HG03097 (cell line): Measurements from ENCODE around the gene MASP1.

Experiments used
- ATAC-seq: cut with Tn5 transposase; IDR thresholded peaks from one replicate; pipeline ENCODE4 v1.9.1; 2021; ENCODE audit not compliant: unreplicated experiment, low FRiP score

Gene MASP1

DNA sequence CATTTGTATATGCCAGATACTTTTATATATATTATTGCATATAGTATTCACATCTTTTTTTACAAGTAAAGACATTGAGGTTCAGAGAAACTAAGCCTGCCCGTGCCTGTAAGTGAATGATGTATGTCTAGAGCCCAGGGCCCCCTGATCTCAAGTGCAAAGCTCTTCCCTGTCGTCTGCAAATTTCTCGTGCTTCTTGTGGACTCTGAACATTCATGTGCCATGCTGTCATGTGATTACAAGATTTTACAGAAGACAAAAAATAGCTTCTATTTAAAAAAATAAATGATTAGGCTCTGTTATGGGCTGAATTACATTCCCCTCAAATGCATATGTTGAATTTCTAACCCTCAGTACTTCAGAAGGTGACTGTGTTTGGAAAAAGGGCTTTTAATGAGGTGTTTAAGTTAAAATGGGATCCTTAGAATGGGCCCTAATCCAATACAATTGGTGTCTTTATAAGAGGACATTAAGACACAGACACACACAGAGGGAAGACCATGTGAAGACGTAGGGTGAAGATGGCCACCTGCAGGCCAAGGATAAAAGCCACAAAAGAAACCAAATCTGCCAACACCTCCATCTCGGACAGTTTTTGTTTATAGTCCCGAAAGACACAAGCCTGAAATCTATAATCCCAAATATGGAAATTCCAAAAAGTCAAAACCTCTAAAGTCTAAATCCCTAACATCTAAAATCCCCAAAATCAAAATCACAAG lies 3.9 kb upstream of the MASP1 start:
- ATAC-seq = no peak

DNA sequence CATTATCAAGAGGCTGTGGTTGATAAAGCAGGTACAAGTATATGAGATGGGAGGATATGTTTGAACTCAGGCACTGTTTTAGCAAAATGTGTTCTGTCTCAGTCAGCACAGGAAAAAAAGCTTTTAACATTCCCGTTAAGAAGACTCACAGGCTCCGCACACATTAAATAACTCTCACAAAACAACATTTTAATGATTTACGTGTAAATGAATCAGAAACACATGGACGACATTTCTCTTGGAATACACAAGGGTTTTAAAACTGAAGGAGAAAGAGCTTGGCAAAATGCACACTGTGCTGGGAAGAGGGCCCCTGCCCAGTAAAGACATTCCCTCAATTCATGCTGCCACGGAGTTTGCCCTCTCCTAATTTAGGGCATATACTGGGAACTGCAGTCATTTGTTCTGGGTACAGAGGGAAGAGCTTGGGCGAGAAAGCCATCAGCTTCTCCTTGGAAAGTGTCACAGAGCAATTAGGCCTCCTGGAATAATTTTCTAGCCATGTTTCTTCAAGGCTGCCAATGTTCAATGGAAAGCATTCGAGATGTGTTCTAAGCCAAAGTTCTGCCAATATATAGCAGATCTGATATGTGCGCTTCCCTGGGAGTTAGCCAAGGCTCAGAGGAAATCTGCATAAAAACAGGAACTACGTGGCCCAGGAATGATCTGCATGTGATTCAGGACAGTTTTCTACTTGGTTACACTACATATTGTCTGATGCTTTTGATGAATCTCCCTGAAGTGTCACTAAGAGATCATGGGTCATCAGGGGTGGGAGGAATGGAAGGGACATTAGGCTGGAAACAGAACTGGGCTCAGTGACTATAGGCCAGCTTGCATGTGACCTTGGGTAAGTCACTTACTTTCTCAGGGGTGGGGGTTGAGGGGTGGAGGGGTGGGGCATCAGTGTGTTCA lies 2.2 kb upstream of the MASP1 start:
- ATAC-seq = no peak

DNA sequence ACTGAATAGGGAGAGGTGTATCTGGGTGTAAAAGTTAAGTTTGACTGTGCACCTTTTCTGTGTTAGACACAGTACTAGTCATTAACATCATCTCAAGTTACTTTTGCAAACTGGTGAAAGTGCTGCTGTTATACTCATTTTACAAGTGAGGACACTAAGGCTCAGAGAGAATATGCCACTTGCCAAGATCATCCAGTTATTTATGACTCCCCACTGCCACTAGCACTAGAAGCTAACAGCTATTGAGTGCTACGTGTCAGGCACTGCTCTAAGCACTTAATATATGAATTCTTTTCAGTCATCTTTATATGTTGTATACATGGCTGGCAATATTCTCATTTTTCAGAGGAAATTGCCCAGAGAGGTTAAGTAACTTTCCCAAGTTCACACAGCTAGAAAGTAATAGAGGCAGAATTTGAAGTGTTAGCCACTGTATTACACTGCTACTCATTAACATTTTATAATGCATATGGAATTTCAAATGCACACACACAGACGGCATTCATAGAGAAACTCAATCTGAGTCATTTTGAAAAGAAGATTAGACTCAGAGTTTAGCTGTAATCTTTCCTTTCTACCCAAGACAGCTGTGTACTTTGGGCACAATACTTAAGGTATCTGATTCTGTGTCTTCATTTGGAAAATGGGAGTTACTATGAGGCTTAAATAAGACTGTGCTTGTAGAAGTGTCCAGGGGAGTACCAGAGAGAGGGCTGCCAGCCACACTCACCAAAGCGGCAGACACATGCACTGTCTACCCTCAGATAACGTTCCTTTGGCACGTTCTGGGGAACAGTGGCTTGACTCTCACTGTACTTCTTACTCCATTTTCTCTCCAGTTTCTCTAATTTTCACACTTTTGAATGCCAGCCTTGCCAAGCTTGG lies 1.3 kb upstream of the MASP1 start:
- ATAC-seq = no peak

DNA sequence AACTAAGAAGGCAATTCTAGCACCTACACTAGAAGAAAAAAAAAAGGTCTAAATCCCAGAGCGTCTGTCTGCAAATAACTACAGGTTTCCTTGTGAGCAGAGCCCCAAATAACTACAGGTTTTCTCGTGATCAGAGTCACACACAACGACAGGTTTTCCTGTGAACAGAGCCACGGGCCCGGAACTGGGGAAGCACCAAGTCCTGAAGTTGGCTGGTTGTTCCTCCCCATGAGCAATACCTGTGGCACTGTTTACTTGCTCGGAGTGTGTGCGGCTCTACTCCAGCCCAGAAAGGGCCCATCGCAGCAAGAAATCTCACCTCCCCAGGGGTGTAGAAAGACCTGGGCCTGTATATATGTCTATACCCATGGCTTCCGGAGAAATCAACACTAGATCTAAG lies 644 bp upstream of the MASP1 start:
- ATAC-seq = no peak

DNA sequence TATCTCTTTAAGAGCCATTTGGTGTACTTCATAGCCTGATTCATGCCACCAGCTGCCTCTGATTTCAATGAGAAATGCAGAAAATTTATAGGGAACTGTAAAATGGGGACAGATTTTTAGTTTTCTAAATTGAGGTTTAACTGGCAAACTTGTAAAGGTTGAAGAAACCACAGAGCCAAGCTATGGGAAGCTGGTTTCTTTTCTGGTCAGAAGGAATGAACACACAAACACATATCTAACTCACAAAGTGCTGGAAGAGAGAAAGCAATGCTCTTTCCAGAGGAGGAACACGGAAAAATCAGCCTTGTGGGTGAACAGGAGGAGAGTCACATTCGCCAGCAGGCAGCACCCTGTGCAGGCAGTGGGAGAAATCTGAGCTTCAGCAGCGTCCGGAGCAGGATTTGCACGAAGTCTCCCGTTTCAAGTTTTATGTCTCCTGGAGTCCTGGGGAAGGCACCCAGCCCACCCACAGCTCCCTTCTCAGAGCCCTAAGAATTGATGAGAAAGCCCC lies 481 bp downstream of the MASP1 start:
- no peak for ATAC-seq

DNA sequence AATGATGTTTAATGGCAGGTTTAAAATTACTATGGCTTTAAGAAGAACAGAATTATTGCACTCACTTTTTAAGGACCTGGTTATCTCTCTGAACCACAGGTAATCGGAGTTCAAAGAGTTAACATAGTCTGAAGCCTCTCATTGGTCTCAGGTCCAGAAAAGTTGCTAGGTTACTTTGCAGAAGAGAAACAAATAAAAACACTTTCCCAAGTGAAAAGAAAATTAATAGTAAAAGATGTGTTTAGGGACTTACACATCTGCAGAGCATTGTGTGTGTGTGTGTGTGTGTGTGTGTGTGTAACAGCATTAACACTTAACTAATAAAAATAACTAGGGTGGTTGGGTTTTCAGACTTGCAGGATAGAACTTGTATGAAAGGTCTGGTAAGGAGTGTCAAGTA lies 1.0 kb downstream of the MASP1 start:
- no peak for ATAC-seq

DNA sequence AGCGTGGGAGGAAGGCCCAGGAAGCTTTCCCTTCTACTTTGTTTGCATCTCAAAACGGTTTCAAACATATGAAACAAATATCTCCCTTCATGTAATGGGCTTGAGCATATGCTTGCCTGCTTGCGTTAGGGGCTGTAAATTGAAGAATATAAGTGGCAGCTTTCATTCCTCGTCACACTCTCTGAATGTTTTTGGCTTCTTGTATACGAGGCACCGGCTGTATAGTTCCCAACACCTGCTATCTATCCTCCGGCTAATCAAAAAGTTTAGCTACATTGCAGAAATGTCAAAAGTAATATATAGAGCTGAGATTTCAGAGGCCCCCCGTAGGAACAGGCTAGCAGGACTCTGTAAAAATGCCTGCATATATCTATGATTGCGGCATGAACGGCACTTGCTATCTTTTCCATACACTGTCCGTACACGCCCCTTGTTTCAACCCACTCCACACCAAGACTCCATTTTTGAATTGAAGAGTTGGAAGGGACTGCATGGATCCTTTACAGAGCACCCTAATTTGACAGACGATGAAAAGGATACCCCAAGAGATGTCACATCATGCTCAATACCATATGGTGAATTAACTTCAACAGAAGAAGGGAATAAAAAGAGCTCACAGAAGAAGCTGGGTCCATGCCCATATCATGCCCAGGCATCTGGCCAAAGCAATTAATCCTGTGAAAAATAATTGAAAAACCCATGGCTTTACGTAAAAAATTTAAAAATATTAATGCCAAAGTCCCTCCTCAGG lies 2.5 kb downstream of the MASP1 start:
- no peak for ATAC-seq

DNA sequence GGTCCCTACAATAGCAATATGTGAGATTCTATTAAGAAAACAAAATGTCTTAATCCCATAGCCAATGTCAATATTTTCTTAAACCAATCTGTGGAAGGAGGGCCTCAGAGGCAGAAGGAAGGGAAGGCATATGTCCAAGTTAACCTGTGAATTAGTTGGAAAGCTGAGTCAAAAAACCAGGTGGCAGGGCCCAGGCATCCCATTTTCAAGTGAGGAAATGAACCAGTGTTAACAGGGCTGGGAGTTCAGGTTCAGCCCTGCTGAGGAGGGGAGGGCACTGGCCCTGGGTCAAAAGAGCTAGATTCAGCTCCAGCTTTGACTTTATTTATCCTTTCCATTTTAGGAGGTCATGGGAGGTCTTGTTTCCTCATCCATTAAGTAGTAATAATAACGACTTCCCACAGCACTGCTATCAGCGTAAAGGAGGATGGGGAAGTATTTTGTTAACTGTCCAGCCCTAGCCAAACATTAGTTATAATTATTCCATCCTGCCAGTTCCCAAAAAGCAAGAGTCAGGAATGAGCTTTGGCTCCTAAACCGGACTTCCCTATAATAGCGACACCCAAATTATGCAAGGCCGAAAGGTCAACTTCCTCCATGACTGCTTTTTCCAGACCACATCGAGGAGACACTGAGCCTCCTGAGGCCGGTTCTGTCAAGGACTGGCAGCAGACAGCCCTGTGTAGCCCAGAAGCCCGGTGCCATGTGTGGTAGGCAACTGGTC lies 3.2 kb downstream of the MASP1 start:
- no peak for ATAC-seq

DNA sequence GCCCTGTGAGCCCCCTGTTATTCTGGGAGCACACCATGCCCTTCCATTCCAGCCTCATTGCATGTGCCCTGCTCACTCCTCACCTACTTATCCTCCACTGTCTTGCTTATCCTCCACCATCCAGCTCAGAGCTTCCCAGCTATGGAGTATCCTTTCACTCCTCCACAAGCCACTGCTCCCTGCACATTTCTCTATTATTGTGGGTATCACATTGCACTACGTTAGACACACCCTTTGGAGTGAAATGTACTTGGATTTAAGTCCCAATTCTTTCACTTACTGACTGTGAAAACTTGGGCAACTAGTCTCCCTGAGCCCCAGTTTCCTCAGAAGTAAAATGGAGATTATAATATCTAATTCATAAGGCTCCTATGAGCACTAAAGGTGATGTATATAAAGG lies 4.3 kb downstream of the MASP1 start:
- no peak for ATAC-seq

DNA sequence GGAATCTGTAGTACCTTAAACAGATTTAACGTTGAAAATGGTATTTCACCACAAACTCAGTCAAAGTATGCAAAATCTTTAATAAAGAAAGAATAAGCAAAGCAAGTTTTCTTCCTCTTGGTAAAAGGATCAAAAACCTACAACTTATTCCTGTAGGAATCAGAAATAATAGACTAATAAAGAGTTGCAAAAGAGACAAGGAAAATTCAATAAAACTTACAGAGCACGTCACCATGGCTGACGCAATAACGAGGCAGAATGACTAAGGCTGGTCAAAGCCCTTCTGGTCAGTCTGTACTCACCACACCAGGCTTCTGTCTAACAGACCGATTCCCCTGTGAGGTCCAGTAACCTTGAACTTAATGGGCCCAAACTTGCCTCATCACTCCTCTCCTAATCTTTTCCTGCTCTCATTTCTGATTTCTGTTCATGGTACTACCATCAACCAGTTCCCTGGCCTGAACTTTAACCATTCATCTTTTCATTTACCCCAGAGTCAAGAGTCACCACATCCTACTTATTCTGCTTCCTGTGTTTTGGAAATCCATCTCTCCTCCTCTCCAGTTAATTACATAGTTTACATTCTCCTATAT lies 5.0 kb downstream of the MASP1 start:
- no peak for ATAC-seq

DNA sequence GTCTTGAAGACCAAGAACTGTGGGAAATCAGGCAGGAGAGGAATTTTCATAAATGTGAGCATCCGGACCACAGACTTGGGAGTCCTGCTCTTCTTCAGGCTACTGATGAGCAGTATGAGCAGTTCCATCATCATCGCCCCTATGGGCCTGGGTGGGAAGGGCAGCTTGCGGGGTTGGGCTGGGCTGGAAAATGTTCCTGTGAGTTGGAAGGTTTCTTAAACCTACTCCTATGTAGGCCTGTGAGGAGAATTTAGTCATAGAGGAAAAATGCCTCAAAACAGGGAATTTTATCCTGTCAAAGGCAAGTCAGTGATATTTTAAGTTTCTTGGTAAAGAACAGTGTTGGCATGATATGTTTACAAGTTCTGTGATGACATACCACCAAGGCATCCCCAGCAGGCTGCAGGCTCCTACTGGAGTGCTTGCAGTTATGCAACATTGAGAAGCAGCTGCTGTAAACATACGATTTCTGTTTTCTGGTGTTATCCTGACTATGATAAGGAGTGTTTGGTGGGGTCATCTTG lies 10.3 kb downstream of the MASP1 start:
- no peak for ATAC-seq

DNA sequence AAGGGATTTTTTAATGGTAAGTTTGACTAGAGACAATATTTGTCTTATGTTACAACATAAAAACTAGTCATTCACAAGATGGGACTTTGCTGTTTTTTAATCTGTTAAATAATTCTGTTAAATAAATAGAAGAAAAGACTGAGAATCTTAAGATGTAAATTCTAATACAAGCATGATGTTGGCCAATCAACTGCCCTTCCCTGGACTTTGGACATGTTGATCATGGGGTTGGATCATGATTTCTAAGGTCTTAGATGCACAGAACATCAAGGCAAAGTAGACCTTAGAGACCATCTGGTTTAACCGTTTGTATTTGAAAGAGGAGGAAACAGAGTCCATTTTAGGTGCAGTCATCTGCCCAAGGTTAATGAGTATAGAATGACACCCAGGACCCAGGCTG lies 10.9 kb downstream of the MASP1 start:
- ATAC-seq = no peak

DNA sequence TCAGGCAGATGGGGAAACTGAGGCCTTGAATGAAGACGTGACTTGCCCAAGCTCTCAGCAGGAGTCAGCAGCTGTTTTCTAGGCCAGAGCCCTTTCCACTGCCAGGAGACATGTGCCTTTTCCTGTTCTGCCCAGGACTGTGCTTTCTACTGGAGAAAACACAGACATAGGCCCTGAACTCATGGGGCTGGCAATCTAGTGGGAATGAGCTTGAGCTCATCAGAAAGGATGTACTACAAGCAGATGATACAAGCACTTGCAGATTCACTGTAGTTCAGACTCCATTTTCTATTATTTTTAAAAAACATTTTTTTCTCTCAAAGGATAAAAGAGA lies 14.4 kb downstream of the MASP1 start:
- ATAC-seq = no peak

DNA sequence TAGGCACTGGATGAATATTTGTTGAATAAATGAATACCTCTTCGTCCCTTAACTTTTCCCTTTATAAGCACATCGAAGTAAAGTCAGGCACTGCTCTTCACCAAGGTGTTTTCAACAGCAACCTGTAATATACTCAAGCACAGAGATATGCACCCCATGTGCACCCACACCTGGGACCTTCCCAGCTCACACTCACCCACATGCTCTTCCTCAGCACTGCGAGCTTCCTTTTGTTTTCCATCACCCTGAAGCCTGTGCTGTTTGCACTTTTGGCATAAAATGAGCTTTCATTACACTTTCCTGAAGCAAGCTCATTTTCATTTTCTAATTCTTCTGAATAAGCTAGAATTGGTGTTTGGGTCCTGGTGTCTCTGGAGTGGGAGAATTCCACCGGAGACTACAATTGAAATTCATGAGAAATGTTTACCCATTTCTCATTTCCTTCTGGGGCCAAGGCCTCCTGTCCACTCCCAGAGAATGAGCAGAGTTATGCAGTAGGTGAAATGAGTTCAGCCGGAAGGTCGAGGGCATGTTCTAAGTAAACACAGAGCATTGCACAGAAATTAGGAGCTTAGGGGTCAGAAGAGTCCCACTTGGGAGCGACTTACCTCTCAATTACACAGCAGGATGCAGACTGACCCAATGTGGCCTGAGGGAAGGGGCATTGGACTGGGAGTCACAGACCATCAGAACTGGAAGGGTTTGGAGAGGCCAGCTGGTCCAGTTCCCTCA lies 15.0 kb downstream of the MASP1 start:
- ATAC-seq = no peak

DNA sequence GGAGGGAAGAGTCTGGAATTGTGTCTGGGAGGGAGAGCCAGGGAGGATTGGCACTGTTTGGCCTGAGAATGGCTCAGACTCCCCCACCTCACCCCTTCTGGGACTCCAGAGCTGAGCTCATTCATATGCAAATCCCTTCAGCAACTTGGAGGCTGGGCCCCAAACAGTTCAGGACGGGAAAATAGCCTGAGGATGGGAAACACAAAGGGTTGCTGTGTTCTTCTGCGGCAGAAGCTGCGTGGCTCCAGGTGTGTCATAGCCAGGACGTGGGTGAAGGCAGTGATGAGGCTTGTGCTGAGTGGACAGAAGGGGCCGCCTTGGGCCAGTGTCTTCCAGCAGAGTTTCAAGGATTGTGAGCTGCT lies 16.6 kb downstream of the MASP1 start:
- no peak for ATAC-seq

DNA sequence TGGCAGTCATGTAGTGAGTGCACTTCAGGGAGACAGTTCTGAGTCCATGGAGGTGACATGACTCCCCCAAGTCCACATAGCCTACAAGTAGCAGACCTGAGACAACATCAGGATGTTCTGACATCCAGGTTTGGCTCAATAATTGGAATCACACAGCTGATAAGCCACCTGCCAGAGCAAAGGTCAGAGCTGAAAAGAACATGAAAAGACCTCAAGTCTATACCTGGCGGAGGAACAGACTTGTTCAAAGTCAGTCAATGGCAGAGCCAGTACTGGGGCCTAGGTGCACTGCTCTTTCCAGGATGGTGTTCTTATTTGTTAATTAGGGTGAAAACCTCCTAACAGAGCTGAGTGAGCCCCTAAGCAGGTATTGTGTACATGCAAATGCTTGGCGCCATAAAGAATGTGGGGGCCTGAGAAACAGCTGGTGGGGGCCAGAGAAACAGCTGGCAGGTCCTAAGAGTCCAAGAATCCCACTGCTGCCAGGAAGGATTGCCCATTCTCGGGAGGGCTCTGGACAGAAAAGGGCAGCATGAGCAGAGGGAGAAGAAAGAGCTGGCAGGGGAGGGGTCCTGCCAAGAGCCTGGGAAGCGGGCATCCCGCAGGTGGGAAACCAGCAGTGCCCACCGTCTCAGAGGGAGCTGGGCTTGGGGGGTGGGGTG lies 17.1 kb downstream of the MASP1 start:
- no peak for ATAC-seq

DNA sequence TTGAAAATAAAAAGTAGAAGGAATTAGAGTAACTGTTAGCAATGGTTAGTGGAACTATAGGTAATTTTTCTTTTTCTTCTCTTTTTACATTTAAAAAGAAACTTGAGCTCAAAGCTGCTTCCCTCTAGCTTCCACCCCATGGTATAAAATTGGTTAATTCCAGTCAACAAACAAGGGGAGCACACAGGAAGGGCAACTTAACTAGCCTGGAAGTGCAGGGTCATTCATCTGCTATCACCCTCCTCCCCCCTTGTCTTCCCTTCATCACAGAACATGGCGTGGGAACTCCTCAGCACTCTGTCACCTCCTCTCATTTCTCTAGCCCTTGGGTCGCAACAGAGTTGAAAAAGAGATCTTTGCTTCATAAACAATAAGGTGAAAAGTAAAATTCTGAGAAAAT lies 20.0 kb downstream of the MASP1 start:
- no peak for ATAC-seq

DNA sequence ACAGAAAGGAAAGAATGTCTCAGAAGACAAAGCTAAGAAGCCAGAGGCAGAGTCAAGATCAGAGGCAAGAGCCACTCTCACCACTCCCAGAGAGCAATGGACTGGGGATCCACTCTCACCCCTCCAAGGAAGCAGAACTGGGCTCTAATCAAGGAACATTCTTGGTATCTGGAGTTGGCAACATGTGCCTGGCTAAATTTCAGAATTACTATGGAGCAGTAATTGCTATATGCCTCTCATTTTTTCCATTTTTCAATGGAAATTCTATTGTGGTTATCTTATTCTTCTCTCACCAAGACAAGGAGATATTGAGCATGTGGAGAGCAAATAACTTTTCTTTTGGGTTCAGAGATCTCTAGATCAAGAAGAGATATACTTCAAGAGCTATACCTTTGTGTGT lies 22.1 kb downstream of the MASP1 start:
- ATAC-seq = no peak
